ENCODE results near the gene AOC1. TPM values are rescaled to one million over a fixed set of nuclear protein-coding genes. Genes with fewer than 3 reads are reported as not detected.
A peak's percentile ranks its signal among the peaks of the same experiment; 100 is the strongest.

The AOC1 gene
- total RNA-seq, 1 donor from 2014 or later, result 0.17 TPM

GRCh38 chr7:150856303-150857275, 4.3 kb downstream of the AOC1 start:
- ATAC-seq, result no peak
- intact Hi-C loops (cut with micrococcal nuclease), result no loop called here
- no peak for DNase-seq

GRCh38 chr7:150857276-150858055, 5.1 kb downstream of the AOC1 start:
- DNase-seq (no peak), ATAC-seq (no peak)
- intact Hi-C loops (cut with micrococcal nuclease), result no loop called here

- intact Hi-C loops (cut with micrococcal nuclease), result no loop called here
- DNase-seq (no peak), ATAC-seq (no peak)
These were observed 6.2 kb downstream of the AOC1 start for GRCh38 chr7:150858236-150859197.

GRCh38 chr7:150860291-150860977, 8.1 kb downstream of the AOC1 start:
- no peak for ATAC-seq

GRCh38 chr7:150860978-150861295, 8.6 kb downstream of the AOC1 start:
- ATAC-seq (no peak), DNase-seq (no peak)
- intact Hi-C loops (cut with micrococcal nuclease), result no loop called here

More at GRCh38 chr7:150860291-150860977, 8.1 kb downstream of the AOC1 start:
- intact Hi-C loops (cut with micrococcal nuclease), result no loop called here
- DNase-seq, result no peak

GRCh38 chr7:150862356-150862755, 10.0 kb downstream of the AOC1 start:
- DNase-seq (no peak), ATAC-seq (no peak)
- intact Hi-C loops (cut with micrococcal nuclease), result no loop called here

GRCh38 chr7:150863946-150864345, 11.6 kb downstream of the AOC1 start:
- intact Hi-C loops (cut with micrococcal nuclease), result no loop called here
- DNase-seq (no peak), ATAC-seq (no peak)

GRCh38 chr7:150866932-150867564, 14.7 kb downstream of the AOC1 start:
- ATAC-seq (no peak), DNase-seq (no peak)
- intact Hi-C loops (cut with micrococcal nuclease), result no loop called here

- ATAC-seq (no peak), DNase-seq (no peak)
- intact Hi-C loops (cut with micrococcal nuclease), result no loop called here
These were observed 15.3 kb downstream of the AOC1 start for GRCh38 chr7:150867605-150868004.

GRCh38 chr7:150869467-150869866, 17.1 kb downstream of the AOC1 start:
- DNase-seq (no peak), ATAC-seq (no peak)
- intact Hi-C loops (cut with micrococcal nuclease), result no loop called here

- DNase-seq, result no peak
- intact Hi-C loops (cut with micrococcal nuclease), result no loop called here
- no peak for ATAC-seq
These were observed 19.3 kb downstream of the AOC1 start for GRCh38 chr7:150871601-150872000.

GRCh38 chr7:150874401-150875198, 22.3 kb downstream of the AOC1 start:
- intact Hi-C loops (cut with micrococcal nuclease), result no loop called here
- ATAC-seq (no peak), DNase-seq (no peak)

- ATAC-seq (no peak), DNase-seq (no peak)
- intact Hi-C loops (cut with micrococcal nuclease), result loop anchor here (2.0 kb wide), 1 partner anchor 97 kb away; no protein-coding TSS in a partner anchor
These were observed 23.5 kb downstream of the AOC1 start for GRCh38 chr7:150875791-150876190.

GRCh38 chr7:150876817-150877526, 24.7 kb downstream of the AOC1 start:
- DNase-seq (peak; percentile 68), ATAC-seq (peak; percentile 94)
- intact Hi-C loops (cut with micrococcal nuclease), result loop anchor here (2.0 kb wide), 1 partner anchor 98 kb away; no protein-coding TSS in a partner anchor

GRCh38 chr7:150877536-150877935, 25.2 kb downstream of the AOC1 start:
- no peak for DNase-seq
- intact Hi-C loops (cut with micrococcal nuclease), result loop anchor here (2.0 kb wide), 1 partner anchor 99 kb away; no protein-coding TSS in a partner anchor
- ATAC-seq, result peak; percentile 29

- intact Hi-C loops (cut with micrococcal nuclease), result no loop called here
- DNase-seq (no peak), ATAC-seq (no peak)
These were observed 27.0 kb downstream of the AOC1 start for GRCh38 chr7:150879345-150879744.

- ATAC-seq, result no peak
- DNase-seq, result no peak
- intact Hi-C loops (cut with micrococcal nuclease), result no loop called here
These were observed 28.9 kb downstream of the AOC1 start for GRCh38 chr7:150881189-150881588.

All from left ventricle myocardium superior (tissue), 1 donor.